NOMO-1 (cell line): ENCODE data around the gene PSTPIP2.
"Not testable (repeated sequence)": the region's sequence is repeated elsewhere in the genome, so short reads cannot be mapped to it uniquely, and the experiment has no call there.

Experiments used
- DNase-seq, 2 experiments: peaks; one replicate each; lab custom pipeline; 2025; ENCODE audit not compliant: unreplicated experiment in 2 of 2; lab: John Stamatoyannopoulos, UW

PSTPIP2 gene

DNA sequence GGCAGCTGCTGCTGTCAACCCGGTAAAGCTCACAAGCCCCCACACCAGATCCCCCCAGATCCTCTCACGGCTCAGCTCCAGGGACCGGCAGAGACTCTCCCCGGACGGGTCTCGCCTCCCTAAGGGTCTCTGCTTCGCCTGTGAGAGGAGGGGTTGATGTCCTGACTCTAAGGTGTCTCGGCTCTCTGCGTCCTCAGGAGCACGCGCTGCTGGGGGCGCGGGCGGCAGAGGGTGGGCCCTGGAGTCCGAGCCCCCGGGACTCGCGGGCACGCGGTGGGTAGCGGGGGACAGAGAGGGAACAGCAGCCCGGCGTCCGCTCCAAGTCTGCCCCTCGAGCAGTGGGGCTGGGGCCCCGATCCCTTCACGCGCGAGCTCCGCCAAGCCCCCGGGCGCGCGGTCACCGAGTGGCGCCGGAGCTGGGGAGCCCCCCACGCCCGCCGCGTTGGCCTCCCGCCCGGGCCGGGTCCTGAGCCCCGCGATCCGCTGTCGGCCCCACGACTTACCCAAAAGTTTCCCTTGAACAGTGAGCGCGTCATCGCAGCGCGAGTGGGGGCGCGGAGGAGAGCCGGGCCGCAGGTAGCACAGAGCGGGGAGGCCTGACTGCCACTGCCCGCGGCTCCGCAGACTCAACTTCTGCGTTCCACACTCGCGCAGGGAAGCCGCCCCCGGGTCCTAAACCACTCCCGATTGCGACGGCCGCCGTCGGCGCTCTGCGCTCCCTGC, at the start of gene PSTPIP2:
Gene PSTPIP2, minus strand, starts transcription at position 608 of the 723 bp plus-strand sequence. Its CDS starts 72 bp downstream, at position 536.
- DNase-seq: peak; percentile 54 to 71

DNA sequence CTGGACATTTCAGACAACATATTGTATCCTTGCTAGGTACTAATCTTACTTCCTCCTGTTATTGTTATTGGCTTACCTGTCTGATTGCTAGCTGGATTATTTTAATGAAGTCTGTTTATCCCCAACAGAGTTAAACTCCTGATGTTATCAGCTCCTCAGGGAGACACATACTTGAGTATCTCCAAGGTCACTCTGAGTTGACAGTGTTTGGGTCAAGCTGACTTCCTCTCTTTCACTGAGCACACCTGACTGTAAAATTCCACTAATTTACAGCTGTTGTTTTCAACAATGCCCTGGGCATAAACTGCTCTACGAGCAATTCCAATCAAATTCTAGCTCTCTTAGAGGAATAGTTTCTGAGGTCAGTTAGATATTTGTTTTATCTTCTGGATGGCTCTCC, 41.7 kb upstream of the PSTPIP2 start:
- no peak for DNase-seq

DNA sequence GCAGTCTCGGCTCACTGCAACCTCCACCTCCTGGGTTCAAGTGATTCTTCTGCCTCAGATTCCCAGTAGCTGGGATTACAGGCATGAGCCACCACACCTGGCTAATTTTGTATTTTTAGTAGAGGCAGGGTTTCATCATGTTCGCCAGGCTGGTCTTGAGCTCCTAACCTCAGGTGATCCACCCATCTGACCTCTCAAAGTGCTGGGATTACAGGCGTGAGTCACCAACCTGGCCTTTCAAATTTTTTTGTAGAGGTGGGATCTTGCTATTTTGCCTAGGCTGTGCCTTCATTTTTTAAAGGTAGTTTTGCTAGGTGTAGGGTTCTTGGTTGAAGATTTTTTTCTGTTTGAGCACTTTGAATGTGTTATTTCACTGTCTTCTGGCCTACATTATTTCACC, 38.3 kb upstream of the PSTPIP2 start:
- DNase-seq: no peak

DNA sequence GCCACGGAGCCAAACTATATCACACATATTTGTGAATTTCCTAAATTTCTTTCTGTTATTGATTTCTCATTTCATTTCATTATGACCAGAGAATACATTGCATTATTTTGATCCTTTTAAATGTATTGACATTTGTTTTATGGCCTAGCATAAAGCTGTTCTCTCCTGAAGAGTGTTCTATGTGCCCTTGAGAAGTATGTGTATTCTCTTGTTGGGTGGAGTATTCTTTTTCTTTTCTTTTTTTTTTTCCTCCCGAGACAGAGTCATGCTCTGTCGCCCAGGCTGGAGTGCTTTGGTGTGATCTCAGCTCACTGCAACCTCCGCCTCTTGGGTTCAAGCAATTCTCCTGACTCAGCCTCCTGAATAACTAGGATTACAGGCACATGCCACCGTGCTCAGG, 37.3 kb upstream of the PSTPIP2 start:
- no peak for DNase-seq

- DNase-seq: peak; percentile 71 to 82
Measured at GRCh38 chr18:46104128-46104911, 32.3 kb upstream of the PSTPIP2 start, which contains the start of gene HAUS1. Gene HAUS1 (plus strand): TSS chr18:46104385. CDS start chr18:46104412, 27 bp downstream.

- no peak for DNase-seq
Measured at GRCh38 chr18:46099463-46099862, 27.4 kb upstream of the PSTPIP2 start.

DNA sequence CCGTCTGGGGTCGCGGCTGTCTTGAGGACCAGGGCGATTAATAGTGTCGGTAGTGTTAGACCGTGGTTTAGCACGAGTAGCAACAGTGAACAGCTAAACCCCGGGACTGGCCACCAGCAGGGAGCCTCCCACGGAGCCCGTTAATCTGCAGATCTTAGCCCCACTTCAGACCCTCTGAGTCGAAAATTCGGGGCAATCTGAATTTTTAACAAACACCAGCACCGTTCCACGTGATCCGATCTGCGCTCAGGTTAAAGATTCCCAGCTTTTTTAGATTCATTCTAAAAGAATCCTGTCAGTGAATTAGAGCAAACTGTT, 26.5 kb upstream of the PSTPIP2 start:
- no peak for DNase-seq

GRCh38 chr18:46097801-46098615, 25.9 kb upstream of the PSTPIP2 start, which contains the start of gene ATP5F1A:
Gene ATP5F1A (minus strand): TSS chr18:46098296. CDS start chr18:46098231, 65 bp downstream.
- DNase-seq: peak; percentile 86 to 92

DNA sequence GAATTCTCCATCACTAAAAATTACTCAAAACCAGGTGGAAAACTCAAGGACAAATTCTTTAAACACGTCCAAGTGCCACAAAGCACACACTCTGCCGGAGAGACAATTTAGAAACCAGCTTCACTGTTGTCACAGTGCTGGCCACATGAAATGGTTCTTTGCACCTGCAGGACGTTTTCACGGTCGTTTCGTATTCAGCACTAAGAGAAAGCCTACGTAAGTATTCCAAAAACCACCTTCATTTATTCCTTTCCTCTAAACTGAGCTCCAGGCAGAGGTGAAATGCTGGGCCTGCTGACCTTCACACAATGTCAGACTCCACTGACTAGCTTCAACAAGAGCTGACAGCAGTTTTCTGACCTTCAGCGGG, 25.4 kb upstream of the PSTPIP2 start:
- DNase-seq: no peak

- DNase-seq: no peak
Measured at GRCh38 chr18:46096651-46097300, 24.7 kb upstream of the PSTPIP2 start.

- DNase-seq: no peak
Measured at GRCh38 chr18:46095532-46095931, 23.5 kb upstream of the PSTPIP2 start.

- not testable (repeated sequence) for DNase-seq
Measured at GRCh38 chr18:46088501-46088900, 16.4 kb upstream of the PSTPIP2 start.

- no peak for DNase-seq
Measured at GRCh38 chr18:46084431-46084830, 12.4 kb upstream of the PSTPIP2 start.

- DNase-seq: no peak
Measured at GRCh38 chr18:46080156-46080555, 8.1 kb upstream of the PSTPIP2 start.

DNA sequence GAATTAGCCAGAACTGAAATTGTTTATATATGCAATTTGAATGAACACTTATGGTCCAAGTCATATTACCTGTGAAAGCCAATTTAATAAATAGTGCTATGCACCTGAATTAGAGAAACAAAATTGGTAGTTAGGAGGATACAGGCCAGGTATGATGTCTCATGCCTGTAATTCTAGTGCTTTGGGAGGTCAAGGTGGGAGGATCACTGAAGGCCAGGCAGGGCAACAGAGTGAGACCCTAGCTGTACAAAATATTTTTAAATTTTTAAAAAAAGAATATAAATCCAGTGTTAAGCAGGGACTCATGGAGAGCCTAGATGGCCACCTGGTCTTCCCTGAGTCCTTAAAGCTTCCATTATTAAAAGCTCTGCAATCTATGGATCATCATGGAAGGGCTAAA, 7.3 kb upstream of the PSTPIP2 start:
- no peak for DNase-seq

DNA sequence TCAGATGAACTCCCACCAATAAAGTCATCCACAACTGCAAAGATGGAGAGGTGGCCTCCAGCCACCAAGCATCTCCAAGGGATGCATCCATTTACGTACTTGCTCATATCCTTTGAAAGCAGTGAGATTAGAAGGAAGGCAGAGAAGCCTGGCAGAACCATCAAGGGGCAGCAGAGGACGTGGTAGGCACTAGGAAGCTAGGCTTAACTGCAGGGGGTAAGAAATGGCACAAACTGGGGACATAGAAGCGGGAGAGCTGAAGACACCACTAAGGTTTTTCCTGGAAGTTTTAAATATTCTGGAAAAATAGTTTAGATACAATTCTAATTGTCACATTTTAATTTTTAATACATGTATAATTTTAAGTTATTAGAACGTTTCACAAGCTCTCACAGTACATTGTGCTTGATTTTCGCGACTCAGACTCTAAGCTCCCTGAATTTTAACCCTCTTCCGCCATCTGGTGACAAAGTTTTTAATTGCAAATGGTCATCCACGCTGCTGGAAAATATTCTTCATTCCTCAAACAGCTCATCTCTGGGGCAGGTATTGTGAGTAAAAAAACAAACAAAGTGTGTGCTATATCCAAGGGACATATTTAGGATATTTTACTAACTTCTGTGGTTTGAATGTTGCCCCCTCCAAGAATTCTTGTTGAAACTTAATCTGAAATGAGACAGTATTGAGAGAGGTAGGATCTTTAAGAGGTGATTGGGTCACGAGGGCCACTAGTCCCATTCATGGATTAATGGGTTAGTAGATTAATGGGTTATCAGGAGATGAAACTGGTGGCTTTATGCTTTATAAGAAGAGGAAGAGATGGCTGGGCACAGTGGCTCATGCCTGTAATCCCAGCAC, 1.6 kb upstream of the PSTPIP2 start:
- DNase-seq: peak; percentile 47 to 79

GRCh38 chr18:46072959-46073358, 899 bp upstream of the PSTPIP2 start:
- no peak for DNase-seq

DNA sequence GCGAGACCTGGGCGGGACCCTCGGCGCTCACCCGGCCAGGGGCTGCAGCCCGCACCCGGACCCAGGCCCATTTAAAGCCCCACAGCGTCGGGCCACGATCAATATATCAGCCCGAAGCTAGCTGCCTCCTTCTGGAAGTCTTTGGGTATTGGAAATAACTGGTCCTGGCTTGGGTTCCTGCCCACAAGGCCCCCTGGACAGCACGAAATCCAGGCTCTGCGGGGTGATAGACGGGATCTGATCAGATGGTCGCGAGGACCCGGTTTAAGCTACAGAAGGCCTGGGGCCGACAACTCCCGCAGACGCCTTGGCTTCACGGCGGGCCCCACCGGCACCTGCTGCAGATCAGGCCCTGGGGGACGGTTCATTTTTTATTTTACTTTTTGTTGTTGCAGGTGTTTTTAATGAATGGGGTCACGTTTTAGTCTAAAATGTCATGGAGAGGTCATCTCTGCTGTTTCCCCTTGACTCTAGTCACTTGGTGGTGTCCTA, 362 bp upstream of the PSTPIP2 start:
- DNase-seq: no peak

- peak; percentile 78 to 86 for DNase-seq
Measured at GRCh38 chr18:46070815-46071652, 1.0 kb downstream of the PSTPIP2 start.
